Stimulated activated CD4-positive, alpha-beta T cell treated with anti-CD3 and anti-CD28 coated beads, Interleukin-4, amount 100 ng/mL, for 48 hours (primary cell): ENCODE results near the gene UNC79.

Source experiments
- DNase-seq, 2 donors: peaks; one replicate each; pipeline ENCODE4 v3.0.0-alpha.2; 2020; ENCODE audit warnings: low read depth in 2 of 2

Gene UNC79

DNA sequence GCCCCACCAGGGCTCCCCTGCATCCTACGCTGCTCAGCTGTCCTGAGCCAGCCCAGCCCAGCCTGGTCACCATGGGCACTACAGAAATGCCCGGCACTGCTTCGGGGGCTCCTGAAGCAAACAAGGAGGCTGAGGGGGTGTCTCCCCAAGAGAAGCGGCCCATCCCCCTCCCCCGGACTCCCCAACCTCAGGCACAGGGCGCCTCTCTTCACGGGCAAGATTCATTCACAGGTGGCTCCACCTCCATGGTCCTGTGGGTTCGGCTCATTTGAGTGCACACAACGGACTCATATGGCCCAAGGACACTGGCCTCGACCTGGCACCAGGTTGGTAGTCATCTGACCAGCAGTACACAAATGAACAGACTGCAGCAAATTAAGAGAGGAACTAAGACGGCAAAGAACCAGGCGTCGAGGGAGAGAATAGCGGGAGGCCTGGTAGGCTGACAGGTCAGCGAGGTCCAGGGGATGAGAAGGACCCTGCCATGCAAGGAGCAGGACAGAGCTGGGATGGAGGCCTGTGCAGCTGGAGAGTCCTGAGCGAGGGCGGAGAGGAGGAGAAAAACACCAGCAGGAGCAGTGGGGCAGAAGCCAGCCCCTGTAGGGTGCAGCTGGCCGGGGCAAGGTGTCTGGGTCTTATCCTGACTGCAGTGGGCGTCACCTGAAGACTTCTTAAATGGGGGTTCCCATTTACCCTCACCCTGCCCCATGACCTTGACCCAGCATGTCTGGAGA is 297.3 kb downstream of the UNC79 start:
- no peak for DNase-seq

DNA sequence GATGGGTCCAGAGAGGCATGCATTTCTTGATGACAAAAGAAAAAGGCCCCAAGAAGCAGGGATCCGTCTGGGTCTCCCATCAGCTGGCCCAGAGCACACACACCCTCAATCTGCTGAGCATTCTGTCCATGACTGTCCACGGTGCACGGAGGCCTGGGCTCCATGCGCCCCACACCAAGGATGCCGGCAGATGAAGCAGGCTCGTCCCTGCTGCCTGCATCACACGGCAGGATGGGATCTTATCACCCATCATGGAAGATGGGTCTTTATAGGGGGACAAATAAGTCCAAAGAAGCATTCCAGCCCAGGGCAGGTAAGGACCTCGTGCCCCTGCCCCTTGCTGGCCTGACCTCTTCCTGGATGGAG is 297.9 kb downstream of the UNC79 start:
- DNase-seq, result no peak

DNA sequence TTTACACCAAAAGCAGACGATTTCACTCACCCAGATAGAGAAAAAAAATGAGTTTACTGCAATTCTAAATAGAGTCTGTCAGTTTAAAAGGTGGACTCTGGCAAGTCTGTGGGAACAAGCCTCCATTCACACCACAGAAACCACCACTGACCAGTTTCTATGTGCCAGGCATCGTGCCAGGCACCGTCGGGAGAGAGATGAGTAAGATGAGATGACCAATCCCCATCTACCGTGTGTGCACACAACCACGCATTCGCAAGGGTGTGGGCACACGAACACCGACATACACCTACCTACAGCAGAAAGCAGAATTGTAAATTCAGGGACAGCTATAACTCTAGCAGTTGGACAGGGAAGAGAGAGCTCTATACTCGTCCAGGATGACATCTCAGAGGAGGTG is 299.3 kb downstream of the UNC79 start:
- no peak for DNase-seq

DNA sequence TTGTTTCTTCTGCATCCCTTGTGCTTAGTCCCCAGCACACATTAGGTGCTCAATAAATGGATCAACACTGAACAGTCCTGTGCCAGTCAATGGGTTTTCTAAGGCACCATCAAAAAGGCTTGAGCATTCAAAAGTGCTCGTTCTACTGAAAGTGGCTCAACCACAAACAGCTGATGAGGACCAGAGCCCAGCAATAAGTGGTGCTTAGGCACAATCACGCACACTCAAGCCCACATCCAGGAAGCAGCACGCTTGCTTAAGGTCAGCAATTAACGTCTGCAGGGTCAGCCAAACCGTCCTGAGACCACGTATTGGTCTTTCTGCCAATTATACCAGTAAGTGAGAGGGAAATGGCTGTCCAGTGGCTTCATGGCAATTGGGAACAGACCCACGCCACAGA is 301.0 kb downstream of the UNC79 start:
- no peak for DNase-seq

DNA sequence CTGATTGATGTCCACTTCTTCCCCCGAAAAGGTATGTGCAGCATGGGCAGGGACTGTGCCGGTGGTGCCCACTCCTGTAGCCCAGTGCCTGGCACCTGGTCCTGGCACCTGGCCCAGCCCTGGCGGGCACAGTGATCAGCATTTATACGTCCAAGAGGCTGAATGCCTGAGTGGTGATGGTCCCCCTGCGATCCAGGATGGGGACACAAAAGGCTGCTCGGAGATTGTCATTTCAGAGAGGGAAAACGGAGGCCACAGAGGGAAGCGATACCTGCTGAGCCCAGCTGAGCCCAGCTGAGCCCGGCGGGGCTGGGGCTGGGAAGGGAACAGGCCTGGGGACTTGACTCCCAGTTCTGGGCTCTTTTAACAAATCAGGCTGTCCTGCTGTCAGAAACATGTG is 301.8 kb downstream of the UNC79 start:
- DNase-seq, result no peak

DNA sequence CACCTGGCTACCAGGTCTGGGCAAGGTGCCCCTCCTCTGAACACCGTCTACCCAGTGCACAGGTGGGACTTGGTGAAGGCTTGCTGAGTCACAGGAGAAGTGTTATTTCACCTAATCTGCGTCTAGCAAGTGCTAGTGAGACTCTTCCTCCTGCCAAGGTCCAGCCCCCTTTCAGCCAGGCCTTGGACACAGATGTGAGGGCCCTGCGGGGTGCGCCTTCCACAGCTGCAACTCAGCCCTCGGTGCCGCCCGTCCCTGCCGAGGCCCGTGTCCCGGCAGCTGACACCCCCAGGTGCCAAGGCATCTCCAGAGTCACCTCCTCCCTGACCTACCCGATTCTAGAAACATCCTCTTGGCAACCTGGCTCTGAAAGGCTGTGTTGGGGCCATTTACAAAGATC is 302.5 kb downstream of the UNC79 start:
- DNase-seq, result no peak

DNA sequence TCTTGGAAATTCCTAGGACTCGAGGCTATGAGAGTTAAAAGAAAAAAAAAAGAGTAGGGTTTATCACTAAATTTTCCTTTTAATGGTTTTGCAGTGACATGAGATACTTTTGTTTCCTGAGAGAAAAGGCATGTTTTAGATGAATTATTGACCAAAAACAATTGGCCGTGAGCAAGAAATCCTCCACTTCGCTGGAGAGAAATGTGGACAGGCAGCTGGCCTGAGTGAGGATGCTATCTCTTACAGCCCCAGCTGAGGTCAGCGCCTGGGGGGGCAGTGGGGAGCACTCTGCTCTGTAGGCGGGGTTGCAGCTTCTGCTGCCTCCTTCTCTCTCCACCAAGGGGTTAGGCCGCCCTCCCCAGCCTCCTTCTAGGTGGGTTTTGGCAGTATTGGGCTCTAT is 302.9 kb downstream of the UNC79 start:
- DNase-seq, result no peak

DNA sequence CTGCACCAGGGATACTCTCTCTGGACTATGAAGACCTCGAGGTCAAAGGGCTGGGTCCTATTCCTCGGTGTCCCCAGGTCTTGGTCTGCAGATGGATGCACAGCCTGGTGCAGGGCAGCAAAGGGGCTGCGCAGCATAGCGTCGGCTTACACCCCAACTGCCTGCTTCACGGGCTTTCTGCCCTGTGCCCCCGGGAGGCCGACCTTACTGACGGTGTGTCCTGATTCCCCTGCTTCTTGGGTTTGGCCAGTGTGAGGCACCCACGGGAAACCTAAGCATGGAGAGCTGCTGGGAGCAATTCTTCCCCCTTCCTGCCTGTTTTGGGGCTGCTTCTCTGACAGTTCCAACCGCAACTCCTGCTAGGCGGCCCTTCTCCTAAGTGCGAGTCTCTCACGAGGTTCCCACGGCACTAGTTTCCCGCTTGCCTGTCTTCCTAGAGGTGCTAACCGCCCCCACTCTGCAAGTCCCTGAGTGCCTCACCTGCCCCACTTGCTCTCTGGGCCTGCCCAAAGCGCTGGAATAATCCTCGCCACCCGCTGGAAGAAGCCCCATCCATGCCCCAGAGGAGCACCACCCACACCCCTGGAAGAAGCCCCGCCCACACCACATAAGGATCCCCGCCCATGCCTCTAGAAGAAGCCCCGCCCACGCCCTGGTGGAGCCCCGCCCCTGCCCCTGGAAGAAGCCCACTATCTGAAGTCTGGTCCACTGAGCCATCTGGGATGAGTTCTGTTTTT is 303.5 kb downstream of the UNC79 start:
- no peak for DNase-seq

DNA sequence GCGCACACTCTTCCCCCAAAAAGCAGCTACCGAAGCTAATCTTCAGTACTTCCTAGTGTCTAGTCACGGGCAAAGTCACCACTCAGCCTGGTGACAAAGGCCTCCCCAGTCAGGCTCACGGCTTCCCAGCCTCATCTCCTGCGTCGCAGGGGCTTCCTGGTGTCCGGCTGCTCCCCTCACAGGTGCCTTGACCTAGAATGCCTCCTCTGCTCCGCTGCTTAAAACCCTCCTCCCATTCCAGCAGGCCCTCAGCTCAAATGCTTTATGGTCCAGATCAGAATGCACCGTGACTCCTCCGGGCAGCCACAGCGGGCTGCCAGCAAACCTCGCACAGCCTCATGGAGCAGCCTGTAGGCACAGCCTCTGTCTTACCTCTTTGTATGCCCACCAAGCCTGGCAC is 304.5 kb downstream of the UNC79 start:
- DNase-seq, result no peak

DNA sequence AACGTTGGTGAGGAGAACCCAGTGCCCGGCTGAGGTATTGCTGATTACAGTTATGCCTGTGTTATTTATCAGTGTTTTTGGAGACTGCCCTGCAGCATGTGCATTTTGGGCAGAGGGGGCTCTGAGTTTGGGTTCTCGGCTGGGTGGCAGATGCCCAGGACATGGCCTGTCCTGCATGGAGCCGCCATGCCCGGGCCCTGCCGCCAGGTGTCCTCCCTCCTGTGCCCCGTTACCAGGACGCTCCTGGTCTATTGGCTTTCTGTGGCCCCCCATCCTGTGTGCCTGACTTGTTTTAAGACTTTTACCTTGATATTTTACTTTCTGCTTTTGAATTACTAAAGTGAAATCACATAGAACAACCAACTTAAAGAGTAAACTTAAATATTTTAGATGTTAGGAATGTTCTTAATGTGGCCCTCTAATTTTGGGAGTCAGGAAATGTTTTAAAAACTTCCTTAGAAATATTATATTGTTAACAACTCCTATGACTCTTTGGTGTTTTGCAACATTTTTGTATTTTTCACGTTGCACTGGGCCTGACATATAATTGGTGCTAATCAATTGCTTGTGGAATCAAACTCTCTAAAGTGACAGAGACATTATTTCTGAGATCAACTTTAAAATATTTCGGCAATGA is 305.8 kb downstream of the UNC79 start:
- no peak for DNase-seq

DNA sequence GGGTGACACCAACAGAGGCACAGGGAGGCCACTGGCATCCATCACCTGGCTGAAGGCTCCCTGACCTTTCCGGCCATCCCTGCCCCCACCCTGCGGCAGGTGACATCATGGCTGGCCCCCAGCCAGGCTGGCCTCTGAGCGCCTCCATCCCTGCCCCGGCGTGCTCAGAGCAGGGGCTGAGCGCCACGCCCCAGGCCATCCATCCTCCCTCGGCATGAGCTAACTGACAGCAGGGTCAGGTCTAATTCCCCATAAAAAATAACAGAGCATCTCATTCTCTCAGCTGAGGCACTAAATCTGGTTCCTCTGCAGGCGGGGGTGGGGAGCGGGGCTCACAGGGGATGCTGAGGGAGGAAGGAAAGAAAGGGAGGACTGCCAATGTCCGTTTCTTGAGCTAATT is 306.9 kb downstream of the UNC79 start:
- no peak for DNase-seq

DNA sequence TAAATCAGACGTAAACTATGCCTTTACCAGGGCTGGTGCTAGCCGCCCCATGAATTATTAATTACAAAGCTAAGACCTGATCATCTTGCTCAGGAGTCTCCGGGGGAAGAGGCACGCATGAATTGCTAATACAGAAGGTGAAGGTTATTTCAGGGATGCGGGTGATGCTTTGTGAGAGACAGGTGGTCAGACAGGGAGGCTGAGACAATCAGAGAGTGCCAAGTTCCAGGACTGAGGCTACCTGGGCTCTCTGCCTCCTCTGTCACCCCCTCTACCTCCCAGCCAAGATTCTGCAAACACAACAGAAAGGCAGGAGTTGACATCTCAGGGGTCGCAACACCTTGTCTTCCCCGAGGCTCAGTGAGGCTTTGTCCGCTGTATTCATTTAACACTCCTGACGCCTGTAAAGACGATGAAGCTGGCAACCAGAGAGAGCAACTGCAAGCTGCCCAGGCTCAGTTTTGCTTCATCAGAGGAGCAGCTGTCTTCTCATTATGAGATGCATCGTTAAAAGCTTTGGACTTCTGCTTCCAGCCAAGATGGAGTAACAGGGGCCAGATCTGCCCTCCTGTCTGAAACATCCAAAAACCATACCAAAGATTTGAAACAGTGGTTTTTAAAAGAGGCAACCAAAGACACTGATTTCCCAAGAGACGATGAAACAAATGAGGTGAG is 311.0 kb downstream of the UNC79 start:
- no peak for DNase-seq

DNA sequence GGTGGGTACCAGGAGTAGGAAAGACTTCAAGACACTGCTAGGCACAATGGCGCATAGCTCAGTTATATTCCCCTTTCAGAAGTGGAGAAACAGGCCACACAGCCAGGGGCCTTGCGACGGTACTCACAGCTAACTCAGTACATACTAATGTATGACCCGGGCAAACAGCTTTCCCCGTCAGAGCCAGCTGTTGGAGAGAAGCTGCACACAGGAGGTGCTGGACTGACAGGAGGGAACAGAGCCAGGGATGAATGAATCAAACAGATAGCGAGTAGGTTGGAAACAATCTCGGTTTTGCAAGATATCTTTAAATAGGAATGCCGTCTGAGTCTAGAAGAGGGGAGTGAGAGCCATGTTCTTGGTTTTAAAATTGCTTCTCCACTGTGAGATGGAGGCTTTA is 312.0 kb downstream of the UNC79 start:
- DNase-seq, result no peak

DNA sequence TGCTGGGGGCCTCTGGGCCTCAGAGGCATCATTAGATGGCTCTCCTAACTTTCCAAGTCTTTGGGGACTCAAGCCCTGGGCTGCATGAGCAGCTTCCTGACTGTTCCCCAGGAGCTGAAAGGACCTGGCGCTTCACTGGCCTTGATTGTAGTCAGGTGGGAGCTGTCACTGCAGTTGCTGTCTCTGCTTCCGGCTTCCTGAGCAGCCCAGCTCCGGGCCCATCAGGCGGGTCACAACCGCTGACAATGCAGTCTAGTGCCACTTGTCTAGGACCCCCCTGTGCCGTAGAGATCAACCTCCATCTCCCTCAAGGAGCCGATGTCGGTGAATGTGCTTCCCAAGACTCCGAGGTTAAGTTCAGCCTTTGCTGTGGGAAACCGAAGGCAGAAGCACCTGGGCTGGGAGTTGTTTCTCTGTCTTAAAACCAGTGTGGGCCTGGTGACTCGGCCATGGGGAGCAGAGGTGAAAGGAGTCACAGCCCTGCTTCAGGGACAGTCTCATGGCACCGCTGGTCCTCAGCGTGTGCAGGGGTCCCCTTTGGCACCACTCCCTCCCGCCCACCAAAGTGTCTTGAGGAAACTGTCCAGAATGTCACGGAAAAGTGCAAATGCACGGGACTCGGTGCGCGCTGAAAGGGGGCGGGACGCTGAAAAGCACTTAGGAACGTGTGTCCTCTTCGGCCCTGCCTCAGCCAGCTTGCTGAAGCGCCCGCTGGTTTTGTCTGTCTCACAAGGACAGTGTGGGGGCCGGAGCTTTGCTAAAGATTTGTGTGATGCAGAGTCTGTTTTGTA is 312.7 kb downstream of the UNC79 start:
- DNase-seq, result no peak

DNA sequence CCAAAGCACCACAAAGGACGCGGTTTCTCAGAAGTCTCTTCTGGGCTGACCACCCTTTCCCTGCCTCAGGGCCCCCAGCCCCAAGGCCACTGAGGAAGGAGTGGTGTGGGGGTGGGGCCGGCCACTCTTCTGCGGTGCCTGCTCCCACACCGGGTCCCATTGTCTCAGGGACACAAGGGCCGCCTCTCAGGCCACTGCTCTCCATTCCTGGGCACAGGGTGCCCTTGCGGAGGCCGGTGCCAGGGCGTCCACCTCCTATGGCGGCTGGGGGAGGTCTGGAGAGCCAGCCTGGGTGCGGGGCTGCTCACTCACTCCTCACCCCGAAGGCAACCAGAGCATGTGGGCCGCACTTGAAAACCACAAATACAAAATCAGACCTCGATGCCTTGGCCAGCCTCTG is 313.4 kb downstream of the UNC79 start:
- DNase-seq, result no peak

DNA sequence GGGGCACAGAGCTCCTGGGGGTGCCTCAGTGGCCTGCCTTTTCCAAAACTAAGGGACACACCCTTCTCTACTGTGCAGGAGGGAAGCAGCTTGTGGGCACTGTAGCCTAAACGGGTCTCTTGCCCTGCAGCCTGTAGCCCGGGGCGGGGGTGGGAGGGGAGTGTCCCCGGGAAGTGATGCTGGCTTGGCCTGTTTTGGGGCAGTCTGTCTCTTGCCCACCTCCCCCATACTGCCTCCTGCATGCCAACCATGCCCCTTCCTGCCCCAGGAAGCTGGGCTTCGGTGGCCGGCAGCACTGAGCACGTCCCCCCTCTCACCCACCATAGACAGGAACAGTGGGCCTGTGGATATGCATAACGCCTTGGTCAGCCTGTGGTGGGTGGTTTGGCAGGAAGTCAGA is 314.1 kb downstream of the UNC79 start:
- no peak for DNase-seq

DNA sequence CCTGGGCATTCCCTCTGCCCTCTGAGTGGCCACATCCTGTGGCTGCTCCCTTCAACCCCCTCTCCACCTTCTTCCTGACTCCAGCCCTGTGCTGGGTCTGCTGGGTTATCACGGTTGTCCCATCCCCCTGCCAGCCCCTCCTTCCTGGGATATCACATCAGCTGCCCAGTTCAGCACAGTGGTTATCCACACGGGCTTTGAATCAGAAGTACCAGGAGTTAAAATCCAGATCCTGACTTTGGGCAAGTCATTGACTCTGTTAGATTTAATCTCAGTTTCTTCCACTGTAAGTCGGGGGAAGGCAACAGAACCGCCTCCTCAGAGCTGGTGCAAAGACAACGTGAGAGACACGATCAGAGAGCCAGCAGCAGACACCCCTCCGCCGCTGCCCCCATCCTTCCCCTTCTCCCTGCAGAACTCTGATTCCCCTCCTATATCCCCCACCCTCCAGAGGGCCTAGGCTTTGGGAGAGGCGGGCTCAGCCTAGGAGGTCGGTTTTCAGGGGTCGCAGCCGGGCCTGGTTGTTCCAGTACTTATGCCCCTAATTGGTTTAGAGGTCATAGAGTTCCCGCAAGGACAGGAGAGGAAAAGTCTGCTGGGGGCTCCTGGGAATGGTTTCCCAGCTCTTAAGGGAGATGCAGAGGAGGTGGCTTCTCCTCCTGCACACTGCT is 315.0 kb downstream of the UNC79 start:
- no peak for DNase-seq

DNA sequence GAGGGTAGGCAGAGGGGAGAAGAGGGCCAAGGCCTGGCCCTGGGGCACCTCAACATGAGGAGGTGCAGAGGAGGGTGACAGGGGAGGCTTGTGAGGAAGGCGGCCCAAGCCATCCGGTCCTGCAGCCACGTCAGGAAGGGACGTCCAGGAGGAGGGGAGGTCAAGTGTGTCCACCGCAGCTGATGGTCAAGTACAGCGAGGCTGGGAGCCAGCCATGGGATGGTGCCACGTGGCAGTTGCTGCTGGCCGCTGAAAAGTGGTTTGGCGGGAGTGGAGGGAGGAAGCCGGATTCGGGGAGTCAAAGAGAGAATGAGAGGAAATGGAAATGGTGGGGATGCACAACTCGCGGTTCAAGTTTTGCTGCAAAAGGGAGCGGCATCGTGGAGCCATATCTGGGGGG is 316.4 kb downstream of the UNC79 start:
- no peak for DNase-seq

DNA sequence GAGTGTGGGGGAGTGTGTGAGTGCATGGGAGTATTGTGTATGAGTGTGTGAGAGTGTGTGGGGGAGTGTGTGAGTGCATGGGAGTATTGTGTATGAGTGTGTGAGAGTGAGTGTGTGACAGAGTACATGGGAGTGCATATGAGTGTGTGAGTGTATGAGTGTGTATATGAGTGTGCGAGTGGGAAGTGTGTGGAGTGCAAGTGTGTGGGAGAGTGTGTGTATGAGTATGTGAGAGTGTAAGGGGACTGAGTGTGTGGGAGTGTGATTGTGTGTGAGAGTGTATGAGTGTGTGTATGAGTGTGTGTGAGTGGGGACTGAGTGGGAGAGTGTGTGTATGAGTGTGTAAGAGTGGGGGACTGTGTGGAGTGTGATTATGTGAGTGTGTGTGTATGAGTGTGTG is 316.8 kb downstream of the UNC79 start:
- DNase-seq, result no peak

DNA sequence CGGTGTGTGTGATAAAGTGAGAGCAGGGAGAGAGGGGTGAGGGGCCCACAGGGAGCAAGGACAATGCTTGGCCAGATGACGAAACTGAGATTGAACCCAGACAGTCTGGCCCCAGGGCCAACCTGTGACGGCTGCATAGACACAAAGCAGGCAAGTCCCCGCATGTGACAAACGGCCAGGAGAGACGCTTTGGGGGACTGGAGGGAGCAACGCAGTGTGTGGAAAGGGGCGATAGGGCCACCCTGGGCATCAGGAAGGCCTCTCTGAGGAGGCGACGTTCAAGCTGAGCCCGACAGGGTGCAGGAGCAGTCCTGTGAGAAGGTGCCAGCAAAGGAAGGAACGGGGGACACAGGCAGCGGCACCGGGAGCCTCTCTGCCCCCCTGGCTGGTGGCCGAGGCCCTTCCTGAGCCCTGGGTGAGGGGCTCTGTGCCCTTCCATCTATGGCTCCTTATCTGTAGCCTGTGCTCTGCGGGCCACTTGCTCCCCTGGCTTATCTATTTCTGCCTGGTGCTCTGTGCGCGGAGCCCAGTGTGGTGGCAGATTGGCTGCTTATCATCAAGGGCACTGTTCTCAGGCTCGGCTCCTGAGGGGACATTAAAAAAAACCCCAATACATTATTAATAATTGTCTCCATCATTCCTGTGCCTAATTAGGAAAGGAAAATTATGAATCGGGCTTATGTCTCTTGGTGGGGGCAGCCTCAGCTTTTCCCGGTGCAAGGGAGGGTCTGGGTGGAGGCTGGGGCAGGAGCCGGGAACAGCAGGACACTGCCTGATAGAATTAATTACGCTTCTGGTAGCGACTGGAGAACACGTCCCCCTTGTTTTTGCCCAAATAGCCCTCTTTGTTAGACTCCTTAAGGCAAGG is 317.7 kb downstream of the UNC79 start:
- no peak for DNase-seq
